A549 (cell line): ENCODE data around the gene CDC5L. TPM values are rescaled to one million over a fixed set of nuclear protein-coding genes. Genes with fewer than 3 reads are reported as not detected.

Source experiments
- ATAC-seq, 2 experiments: fragments of 200-7000 bp in 1 of 2; fragments of >200 bp in 1 of 2; cut with Nextera tagmentation in 1 of 2; cut with Tn5 transposase in 1 of 2; 3 replicates each; pipeline versions ENCODE4 v1.8.0 to v1.9.1; 2018 to 2020; ENCODE audit warnings: mild to moderate bottlenecking in 1 of 2, moderate library complexity in 1 of 2
- CTCF ChIA-PET: fragments of 300-600 bp; sonication (Branson Sonifier 250); formaldehyde crosslinking; extraction: SDS; loops from one replicate; lab custom pipeline; 2021; ENCODE audit warnings: antibody characterized with exemption, inconsistent platforms; lab: Yijun Ruan, JAX
- POLR2A ChIA-PET: fragments of 350-600 bp; formaldehyde crosslinking; extraction: SDS; loops from one replicate; lab custom pipeline; 2021; ENCODE audit warnings: antibody characterized with exemption, inconsistent platforms; lab: Yijun Ruan, JAX
- DNase-seq, 2 experiments: peaks; one replicate each; pipeline versions ENCODE4 v3.0.0 to v3.0.0-alpha.2; 2011 to 2016; ENCODE audit warnings: low read depth in 1 of 2, low spot score in 1 of 2
- FAIRE-seq: peaks from 2 replicates; lab custom pipeline; 2011; peaks lifted over from hg19 to GRCh38; lab: Jason Lieb, UNC
- H3K27ac ChIP-seq, 2 experiments: fragments of >200 bp; sonication (Bioruptor Twin); formaldehyde crosslinking; 3 replicates each; pipeline ENCODE4 v1.5.1; 2016 to 2017
- H3K4me1 ChIP-seq: fragments of >200 bp; sonication (Bioruptor Twin); formaldehyde crosslinking; 3 replicates; pipeline ENCODE4 v1.6.1; 2016
- H3K4me2 ChIP-seq: fragments of >200 bp; sonication (Bioruptor Twin); formaldehyde crosslinking; 3 replicates; pipeline ENCODE4 v1.6.1; 2016
- H3K4me3 ChIP-seq: fragments of >200 bp; sonication (Bioruptor Twin); formaldehyde crosslinking; 3 replicates; pipeline ENCODE4 v1.5.1; 2016
- H3K9me3 ChIP-seq: fragments of >200 bp; sonication (Bioruptor Twin); formaldehyde crosslinking; 3 replicates; pipeline ENCODE4 v1.6.1; 2016
- CTCF ChIP-seq: fragments of >200 bp; sonication (Bioruptor Twin); formaldehyde crosslinking; IDR thresholded peaks from 3 replicates; pipeline ENCODE4 v1.5.1; 2016
- EHF ChIP-seq: fragments of 250-450 bp; sonication (Bioruptor Pico); IDR thresholded peaks from 2 replicates; pipeline ENCODE4 v1.5.0; 2020; ENCODE audit warnings: mild to moderate bottlenecking
- EP300 ChIP-seq, 2 experiments: fragments of >200 bp; sonication (Bioruptor Twin); formaldehyde crosslinking; IDR thresholded peaks; 2 replicates in 1 of 2; 3 replicates in 1 of 2; pipeline ENCODE4 v1.6.1; 2016 to 2017
- FOSL2 ChIP-seq, 2 experiments: fragments of 450-650 bp in 1 of 2; fragments of >200 bp in 1 of 2; sonication (Bioruptor Twin) in 1 of 2; formaldehyde crosslinking; IDR thresholded peaks; 2 replicates each; pipeline versions ENCODE4 v1.5.0 to v1.6.1; 2016 to 2020; ENCODE audit warnings: mild to moderate bottlenecking in 1 of 2, moderate library complexity in 1 of 2
- HES2 ChIP-seq: fragments of >200 bp; sonication (Bioruptor Twin); formaldehyde crosslinking; IDR thresholded peaks from 2 replicates; pipeline ENCODE4 v1.6.1; 2016
- KDM5A ChIP-seq: fragments of 200-600 bp; sonication (generic); IDR thresholded peaks from 2 replicates; pipeline ENCODE4 v1.6.1; 2016; ENCODE audit warnings: antibody characterized with exemption, mild to moderate bottlenecking
- MAFK ChIP-seq: fragments of 450-650 bp; IDR thresholded peaks from 2 replicates; pipeline ENCODE4 v1.6.1; 2014; ENCODE audit not compliant: partially characterized antibody
- NPAS2 ChIP-seq: fragments of 250-450 bp; sonication (Bioruptor Pico); IDR thresholded peaks from 2 replicates; pipeline ENCODE4 v1.8.0; 2022; ENCODE audit warnings: mild to moderate bottlenecking, moderate library complexity, borderline replicate concordance
- POLR2AphosphoS2 ChIP-seq: conservative IDR thresholded peaks from 2 replicates; pipeline ENCODE4 v1.6.1; 2012; ENCODE audit warnings: low read length, improper control_type of control experiment, inconsistent platforms
- REST ChIP-seq: fragments of 200-600 bp; sonication (generic); IDR thresholded peaks from 2 replicates; pipeline ENCODE4 v1.6.1; 2016; ENCODE audit warnings: antibody characterized with exemption, mild to moderate bottlenecking, moderate library complexity
- RFX5 ChIP-seq: fragments of 450-650 bp; IDR thresholded peaks from 2 replicates; pipeline ENCODE4 v1.7.1; 2014; ENCODE audit warnings: antibody characterized with exemption, mild to moderate bottlenecking, moderate library complexity
- RNF2 ChIP-seq: fragments of 200-600 bp; sonication (generic); IDR thresholded peaks from 2 replicates; pipeline ENCODE4 v1.6.1; 2016; ENCODE audit warnings: low read depth, mild to moderate bottlenecking, antibody characterized with exemption, moderate library complexity, borderline replicate concordance
- SREBF2 ChIP-seq: fragments of 450-650 bp; IDR thresholded peaks from 2 replicates; pipeline ENCODE4 v1.6.1; 2014; ENCODE audit warnings: mild to moderate bottlenecking, moderate library complexity
- TFCP2L1 ChIP-seq: fragments of 250-450 bp; sonication (Bioruptor Pico); IDR thresholded peaks from 2 replicates; pipeline ENCODE4 v1.5.0; 2021; ENCODE audit warnings: mild to moderate bottlenecking
- ZFP36 ChIP-seq: fragments of 450-650 bp; IDR thresholded peaks from 2 replicates; pipeline ENCODE4 v1.6.1; 2014; ENCODE audit warnings: borderline replicate concordance; ENCODE audit not compliant: partially characterized antibody
- WGBS: methylation state at CpG from one replicate; pipeline ENCODE4 v1.1.6; 2017; ENCODE audit errors: missing lambda C conversion rate; 5-methylcytosine and 5-hydroxymethylcytosine counted together
- polyA plus RNA-seq, 4 experiments: library from polyadenylated mRNA; depleted of rRNA in 3 of 4; stranded (reverse); fragments of >200 nt; fragmentation: RNase III in 1 of 4; extraction: RNeasy Plus Mini Kit Qiagen cat#74134 plus additional on column Dnase treatment in 1 of 4; gene quantifications; 2 replicates in 3 of 4; 3 replicates in 1 of 4; pipeline ENCODE4 v1.2.3, GENCODE V29; 2011 to 2017

CDC5L gene
- polyA plus RNA-seq, 2 of the 4 experiments (the other 2 are of a cell fraction), result 12.8 to 20.5 TPM

GRCh38 chr6:44464527-44465310 lies 77.2 kb downstream of the CDC5L start:
- 76% methylated on average over 13 of the region's 13 CpGs for WGBS
- DNase-seq (no peak), FAIRE-seq (no peak), ATAC-seq (no peak)
- Histone ChIP-seq H3K4me3 (no peak overlapping the region), H3K4me2 (no peak overlapping the region), H3K27ac (no peak overlapping the region), H3K9me3 (no peaks in the 10 kb centered on the region), H3K4me1 (no peaks in the 10 kb centered on the region)
- POLR2A ChIA-PET, result no interaction called here
- TF ChIP-seq EP300 (IDR thresholded peaks at IDR 0.05), result no peak
- no peak for TF ChIP-seq CTCF
- TF ChIP-seq ZFP36, result no peak
- TF ChIP-seq POLR2AphosphoS2, result no peak
- TF ChIP-seq RFX5, result no peak
- no peak for TF ChIP-seq HES2
- TF ChIP-seq RNF2, result no peak
- CTCF ChIA-PET, result interaction anchor here (1.6 to 5.0 kb wide), 2 partner anchors 9 to 11 kb away, joined by 5 to 30 read pairs; no protein-coding TSS in a partner anchor

DNA sequence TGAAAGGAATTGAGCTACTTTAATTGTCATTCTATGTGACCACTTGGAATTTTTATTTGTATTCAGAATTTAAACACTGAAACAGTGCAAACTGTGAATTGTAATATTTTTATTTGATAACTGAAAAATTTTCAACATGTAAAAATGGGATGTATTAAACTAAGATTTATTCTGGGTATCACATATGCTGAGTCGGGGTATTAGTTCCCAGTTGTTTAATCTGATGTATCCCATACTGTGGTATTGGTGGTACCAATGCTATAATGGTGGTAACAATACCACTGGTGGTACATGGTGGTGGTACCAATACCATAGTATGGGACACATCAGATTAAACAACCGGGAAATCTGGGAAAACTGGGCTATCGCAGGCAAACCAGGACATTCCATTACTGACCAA lies 79.4 kb downstream of the CDC5L start:
- ChIA-PET CTCF (interaction anchor here (5.0 kb wide), 1 partner anchor 9 kb away, joined by 30 read pairs; no protein-coding TSS in a partner anchor), POLR2A (no interaction called here)
- H3K27ac ChIP-seq, result no peak overlapping the region
- ATAC-seq (no peak), DNase-seq (no peak), FAIRE-seq (no peak)
- no peak overlapping the region for H3K4me3 ChIP-seq
- H3K4me1 ChIP-seq, result no peaks in the 10 kb centered on the region
- H3K4me2 ChIP-seq, result no peak overlapping the region
- WGBS, result 83% methylated on average over 3 of the region's 3 CpGs
- H3K9me3 ChIP-seq, result no peaks in the 10 kb centered on the region
- TF ChIP-seq MAFK (peak; percentile 77), KDM5A (no peak)
- TF ChIP-seq, all 56 proteins: peak for 1

DNA sequence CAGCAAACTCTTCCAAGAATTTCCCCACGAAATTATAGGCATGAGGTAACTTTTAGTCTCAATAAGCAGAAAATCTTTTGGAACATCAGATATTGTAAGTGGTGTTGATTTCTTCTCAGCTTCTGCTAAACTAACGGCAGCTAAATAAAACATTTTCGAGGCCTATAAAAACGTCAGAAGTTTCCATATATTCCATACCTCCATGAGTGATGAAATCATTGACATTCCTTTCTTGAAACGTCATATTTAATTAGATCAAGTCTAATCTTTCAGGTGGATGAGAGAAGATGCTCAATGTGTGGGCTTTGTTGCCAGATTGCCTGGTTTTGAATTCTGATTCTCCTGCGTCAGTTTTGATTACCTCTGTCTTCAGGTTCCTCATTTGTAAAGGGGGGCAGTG lies 81.3 kb downstream of the CDC5L start:
- Histone ChIP-seq H3K4me3 (no peak overlapping the region), H3K4me2 (peak overlapping the region; percentile 57; the same call in 1 of the 3 replicates), H3K27ac (no peak overlapping the region)
- FAIRE-seq, result no peak
- TF ChIP-seq EHF, result no peak
- no peak for TF ChIP-seq CTCF
- no peak for TF ChIP-seq NPAS2
- no peak for TF ChIP-seq ZFP36
- TF ChIP-seq SREBF2, result no peak
- no peak for TF ChIP-seq REST
- TF ChIP-seq FOSL2 (IDR thresholded peaks at IDR 0.05), result no peak
- TF ChIP-seq FOSL2 (CRISPR knock-in tag; IDR thresholded peaks at IDR 0.05), result no peak
- TF ChIP-seq TFCP2L1 (CRISPR knock-in tag), result no peak
- TF ChIP-seq, all 56 proteins: peak for 0
- ATAC-seq, result no peak
- Histone ChIP-seq H3K4me1 (no peaks in the 10 kb centered on the region), H3K9me3 (no peaks in the 10 kb centered on the region)
- ChIA-PET POLR2A (interaction anchor here (0.7 kb wide), 1 partner anchor 83 kb away, joined by 3 read pairs; no protein-coding TSS in a partner anchor), CTCF (interaction anchor here (1.2 to 10.0 kb wide), 4 partner anchors 10 to 37 kb away, joined by 4 to 85 read pairs (median 6); no protein-coding TSS in a partner anchor)
- WGBS, result 56% methylated on average over 6 of the region's 6 CpGs
- DNase-seq, result no peak
